ENCODE data around the gene ADD3.

The ADD3 gene

DNA sequence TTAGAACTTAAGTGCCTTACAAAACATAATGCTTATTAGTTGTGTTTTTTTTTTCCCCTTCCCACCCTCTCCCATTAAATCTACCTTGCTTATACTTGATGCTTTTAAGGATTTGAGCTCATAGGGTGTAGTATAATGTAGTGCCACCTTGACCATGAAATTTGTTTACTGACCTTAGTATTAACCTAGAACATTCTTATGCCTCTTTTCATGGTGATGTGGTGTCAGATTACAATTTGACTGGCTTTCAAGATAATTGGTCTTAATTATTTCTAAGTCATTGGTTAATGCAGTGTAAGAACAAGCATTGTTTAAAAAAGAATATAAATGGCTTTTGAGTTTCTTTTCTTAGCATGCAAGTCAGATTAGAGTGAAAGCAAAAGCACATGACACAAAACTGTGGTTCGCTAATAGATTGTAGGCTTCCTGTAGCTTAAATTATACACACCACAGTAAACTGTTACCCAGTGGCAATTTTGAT, 61.8 kb downstream of the ADD3 start:
- no peak for DNase-seq

DNA sequence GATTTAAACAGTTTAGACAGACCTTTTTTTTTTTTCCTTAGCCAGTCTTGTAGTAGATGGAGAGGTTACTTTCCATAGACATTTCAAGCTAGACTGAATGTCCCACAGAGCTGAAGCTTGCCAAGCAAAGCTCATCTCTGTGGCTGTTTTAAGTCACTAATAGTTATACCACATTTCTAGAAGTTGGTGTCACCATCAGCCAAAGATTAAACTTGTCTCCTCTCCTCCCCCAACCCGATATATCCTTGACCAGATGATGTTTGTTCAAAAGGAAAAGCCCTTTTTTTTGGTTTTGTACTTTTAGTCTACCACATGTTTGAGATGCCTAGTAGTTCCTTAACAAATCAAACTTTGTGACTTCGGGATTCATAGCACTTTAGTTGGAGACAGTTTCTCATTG, 66.1 kb downstream of the ADD3 start:
- DNase-seq = no peak

DNA sequence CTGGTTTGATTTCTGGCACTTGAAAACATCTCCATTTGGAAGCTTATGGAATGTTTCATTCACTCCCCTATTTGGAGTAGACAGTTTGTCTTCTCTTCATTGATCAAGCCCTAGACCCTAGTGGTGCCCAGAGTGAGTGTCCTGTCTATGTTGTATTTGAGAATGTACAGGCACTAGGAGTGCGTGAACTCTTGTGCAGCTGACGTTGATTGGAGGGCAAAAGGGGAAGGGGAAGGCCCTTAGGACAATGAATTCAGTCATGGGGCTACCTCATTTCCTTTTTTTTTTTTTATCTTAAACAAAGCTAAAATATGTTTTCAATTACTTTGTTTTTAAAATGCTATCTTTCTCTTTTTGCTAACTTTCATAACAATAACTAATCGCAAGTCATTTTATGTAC, 66.5 kb downstream of the ADD3 start:
- DNase-seq = no peak

DNA sequence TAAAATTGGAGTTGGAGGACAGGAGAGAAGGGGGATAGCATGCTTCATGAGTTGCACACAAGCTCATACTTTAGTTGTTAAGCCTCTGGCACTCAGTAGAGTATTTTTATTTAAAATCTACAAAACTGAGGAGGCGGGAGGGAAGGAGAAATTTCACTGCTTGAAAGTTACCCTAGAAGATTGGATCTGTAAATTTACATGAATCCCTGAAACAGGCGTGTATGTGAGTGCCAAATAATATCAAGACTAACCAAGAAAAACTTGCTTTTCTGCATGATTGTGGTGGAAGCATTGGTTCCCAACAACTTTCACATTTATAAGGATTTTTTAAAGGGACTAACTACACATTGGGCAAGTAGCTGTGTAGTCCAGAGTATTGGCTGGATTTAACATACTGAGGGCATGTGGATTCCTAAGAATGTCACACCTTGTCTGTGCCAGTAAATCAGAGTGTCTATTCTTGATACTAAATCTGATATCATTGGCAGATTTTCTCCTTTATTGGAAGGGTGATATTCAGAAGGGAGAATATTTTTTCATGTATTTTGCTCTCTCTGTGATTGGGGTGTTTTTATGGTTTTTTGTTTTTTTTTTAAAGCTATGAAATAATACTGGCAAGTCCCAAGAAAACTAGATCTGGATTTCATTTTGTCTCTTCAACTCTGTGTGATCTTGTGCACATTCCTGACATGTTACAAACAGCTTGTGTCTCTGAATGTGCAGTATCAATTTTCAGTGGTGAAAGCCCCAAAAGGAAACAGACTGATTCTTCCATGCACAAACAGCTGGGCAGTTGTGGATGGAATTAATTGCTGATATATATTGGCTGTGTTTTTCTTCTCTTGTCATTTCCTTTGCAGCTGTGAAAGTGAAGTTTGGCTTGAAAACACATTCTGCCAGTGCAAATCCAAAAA, 67.2 kb downstream of the ADD3 start:
- DNase-seq = no peak

DNA sequence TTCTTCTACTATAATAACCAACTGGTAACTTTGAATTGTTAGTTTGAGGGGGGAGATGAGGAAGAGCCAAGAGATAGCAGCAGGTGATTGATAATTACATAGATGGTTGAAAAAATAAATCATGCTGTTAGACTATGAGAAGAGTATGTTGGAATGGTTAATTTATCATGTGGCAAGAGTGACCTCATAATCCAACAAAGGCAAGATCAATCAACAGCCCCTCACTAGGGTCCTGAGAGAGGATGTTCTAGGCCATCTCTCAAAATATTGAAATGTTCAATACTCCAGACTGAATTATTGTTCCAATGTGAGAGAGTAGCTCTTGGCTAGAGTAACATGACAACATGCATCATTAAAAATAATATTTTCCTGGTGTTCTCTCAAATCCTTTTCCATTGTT, 67.9 kb downstream of the ADD3 start:
- DNase-seq = no peak

DNA sequence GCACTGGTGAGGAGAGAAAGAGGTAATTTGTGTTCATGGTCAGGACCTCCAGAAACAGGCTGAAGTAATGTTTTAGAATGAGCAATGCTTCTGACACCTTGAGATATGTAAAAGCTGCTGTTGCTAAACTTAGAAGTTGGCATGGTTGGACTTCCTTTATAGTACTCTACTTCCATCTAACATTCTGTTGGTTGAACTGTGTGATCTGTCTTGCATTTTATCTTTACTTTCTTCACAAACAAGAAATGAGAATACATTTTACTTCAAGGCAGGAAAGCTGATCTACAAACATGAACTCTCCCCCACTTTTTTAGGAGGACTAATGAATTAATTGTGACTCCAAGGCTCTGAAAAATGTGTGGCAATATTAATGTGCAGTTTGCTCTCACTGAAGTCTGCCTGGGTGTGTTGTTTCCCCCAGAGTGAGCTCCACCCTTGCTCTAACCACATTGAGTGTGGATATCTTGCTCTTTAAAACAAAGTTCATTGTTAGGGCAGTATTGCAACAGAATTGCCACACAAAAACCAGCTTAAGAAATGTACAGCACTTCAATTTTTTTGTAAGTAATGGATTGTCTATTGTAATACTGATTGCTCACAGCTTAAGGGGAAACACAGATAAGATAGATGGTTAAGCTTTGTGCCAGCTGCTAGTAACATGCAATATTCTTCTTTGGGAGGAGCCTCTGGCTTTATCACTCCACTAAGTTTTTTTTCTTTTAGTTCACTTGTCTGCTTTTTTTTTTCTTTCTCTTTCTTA, 69.0 kb downstream of the ADD3 start:
- DNase-seq = no peak

DNA sequence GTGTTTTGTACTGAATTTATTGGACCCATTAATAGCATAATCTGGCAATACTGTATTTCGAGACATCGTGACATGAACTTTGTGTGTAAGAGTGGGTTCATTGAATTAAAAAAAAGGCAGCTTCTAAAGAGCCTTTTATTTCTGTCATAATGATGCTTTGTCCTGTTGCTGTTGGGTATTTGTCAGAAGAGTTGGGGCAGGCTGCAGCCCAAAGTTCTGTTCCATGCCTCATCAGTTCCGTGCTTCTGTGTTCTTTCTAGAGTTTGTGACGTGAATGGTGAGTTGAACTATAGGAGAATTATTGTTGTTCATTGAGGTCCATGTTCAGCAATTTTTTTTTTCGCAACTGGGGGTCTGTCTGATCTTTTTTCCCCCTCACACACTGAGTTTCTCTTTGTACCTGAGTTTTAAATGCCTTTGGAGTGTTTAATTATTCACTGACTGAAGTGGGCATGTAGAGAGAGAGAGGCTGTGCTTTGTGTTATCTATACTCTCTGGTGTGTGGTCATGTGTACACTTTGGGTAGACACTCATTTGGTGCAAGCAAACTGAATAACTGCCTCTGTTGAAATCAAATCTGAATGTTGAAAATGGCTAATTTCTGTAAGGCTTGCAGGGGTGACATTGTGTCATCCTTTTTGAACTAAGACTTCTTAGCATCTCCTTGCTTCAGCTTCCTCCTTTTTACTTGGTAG, 69.8 kb downstream of the ADD3 start:
- no peak for DNase-seq

DNA sequence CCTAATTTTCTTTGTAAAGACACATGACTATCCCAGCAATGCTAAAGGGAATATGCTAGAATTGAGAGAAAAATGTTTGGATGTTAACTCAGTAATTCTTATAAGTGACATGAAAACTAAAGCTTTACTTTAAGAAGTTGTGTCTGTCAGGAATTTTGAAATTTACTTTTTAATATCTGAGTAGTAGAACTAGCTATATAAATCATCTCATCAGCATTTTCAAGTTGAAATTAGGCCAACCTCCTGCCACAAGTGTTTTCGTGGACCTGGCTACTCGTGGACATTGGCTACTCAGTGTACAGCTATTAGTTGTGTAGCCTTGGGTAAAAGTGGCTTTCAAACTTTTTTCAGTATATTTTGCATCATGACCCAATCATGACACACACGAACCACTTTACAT, 70.5 kb downstream of the ADD3 start:
- no peak for DNase-seq

DNA sequence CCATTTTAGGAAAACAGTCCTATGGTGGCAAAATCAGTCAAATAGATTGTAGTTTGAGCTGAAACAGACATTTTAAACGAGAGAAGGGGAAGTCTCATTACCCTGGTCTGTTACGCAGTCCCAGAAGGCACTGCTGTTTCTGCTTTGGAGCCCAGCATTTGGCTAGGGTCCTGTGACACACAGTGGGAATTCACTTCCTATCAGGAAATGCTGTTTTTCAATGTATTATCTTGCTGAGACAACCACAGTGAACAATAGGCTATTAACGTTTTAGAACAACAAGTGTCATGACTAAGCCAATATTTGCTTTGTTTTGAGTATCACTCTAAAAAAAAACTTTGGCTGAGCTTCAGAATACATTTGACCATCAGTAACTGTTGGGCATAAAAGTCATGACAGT, 74.1 kb downstream of the ADD3 start:
- DNase-seq = no peak

DNA sequence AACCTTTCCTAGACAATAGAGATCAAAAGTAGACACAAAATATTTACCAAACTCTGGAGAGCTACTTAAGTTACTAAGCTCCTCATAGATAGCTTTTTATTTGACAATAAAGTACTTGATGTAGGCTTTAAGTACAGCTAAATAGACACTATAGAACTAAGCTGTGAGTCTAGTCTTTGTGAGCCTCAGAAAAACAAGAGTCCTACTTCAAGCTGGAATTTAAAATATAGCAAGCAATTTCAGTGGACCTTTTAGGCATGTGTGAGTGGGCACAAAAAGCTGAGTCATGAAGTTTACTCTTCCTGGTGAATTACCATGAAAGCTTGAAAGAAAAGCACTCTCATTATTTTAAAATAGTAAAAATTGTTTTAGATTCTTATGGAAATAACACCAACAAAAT, 76.1 kb downstream of the ADD3 start:
- DNase-seq = no peak

DNA sequence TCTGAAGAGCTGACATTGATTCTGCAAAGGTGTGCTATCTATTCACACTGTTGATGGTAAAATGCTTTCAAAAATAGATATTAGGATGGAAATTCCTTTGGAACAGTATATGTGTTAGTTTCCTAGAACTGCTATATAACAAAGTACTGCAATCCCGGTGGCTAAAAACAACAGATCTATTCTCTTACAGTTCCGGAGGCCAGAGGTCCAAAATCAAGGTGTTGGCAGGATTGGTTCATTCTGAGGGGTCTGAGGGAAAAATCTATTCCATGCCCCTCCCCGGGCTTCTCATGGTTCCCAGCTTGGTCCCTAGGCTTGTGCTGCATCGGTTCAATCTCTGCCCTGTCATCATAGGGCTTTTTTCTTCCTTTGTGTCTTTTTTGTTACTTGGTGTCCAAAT, 79.9 kb downstream of the ADD3 start:
- no peak for DNase-seq

DNA sequence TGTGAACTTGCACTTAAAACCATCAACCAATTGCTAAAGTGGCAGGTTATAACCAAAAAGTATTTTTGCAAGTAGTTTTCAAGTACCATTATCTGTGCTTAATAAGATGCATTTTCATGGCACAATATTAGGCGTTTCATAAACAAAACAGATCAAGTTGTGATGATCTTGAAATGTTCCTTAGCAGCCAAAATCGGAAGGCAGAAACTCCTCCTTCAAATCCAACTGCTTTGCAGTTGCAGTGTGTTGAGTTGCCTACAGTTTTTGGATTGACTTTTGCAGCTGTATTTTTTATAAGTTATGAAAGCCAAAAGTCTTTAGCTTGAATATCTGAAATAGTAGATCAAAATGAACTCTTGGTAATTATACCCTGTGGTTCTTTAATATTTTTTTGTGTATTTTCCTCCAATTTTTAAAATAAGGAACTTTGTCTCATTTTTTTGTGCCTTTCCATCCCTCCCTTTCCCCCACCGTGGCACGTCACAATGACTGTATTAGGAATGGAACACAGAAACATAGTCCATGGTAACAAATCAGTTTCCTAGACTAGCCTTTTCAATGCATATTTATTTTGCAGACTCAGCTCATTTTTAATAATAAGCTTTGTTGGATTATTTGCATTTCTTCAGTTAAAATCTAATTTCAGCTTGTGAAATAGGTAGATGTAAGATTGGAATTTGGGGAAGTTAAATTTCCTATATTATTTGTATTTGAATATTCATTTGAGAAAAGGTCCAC, 80.8 kb downstream of the ADD3 start:
- no peak for DNase-seq

DNA sequence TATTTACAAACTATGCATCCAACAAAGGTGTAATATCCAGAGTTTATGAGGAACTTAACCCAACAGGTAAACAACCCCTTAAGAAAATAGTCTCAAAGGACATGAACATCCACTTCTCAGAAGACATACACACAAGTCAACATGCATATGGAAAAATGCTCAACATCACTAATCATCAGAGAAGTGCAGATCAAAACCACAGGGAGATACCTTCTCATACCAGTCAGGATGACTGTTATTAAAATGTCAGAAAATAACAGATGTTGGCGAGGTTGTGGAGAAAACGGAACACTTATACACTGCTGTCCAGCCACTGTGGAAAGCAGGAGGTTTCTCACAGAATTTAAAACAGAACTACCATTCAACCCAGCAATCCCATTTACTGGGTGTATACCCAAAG, 84.0 kb downstream of the ADD3 start:
- DNase-seq = no peak

DNA sequence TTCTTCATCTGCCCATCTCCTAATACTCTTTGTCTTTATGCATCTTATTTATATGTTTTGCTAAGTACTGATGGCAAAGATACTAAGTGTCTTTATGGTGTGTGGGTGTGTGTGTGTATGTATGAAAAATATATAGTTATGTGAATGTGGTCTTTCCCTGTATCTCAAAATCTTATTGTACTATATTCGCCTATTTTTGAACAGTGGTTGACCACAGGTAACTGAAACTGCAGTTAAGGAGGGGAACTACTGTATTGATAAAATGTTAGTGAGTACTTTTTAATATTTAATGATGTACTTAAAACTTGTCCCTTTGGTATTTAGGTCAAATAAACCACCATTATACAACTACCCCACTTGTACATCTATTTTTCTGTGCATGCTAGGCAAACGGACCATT, 85.9 kb downstream of the ADD3 start:
- DNase-seq = no peak

DNA sequence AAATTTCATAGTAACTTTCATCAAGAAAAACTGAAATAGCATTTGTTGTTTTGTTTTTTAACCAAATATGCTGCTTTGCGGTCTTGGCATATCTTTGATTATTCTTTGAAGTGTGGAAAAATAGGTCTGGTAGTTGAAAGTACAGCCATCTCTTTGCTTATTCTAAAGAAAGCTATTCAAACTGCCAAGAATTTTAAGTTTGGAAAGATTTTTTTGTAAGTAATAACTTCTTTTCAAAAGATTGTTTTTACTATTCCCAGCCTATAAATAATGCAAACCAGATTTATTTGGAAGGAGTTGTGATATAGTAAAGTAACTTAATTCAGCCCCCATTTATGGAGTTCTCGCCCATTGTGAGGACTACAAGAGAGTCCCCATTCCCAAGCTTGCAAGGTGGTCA, 87.0 kb downstream of the ADD3 start:
- no peak for DNase-seq

DNA sequence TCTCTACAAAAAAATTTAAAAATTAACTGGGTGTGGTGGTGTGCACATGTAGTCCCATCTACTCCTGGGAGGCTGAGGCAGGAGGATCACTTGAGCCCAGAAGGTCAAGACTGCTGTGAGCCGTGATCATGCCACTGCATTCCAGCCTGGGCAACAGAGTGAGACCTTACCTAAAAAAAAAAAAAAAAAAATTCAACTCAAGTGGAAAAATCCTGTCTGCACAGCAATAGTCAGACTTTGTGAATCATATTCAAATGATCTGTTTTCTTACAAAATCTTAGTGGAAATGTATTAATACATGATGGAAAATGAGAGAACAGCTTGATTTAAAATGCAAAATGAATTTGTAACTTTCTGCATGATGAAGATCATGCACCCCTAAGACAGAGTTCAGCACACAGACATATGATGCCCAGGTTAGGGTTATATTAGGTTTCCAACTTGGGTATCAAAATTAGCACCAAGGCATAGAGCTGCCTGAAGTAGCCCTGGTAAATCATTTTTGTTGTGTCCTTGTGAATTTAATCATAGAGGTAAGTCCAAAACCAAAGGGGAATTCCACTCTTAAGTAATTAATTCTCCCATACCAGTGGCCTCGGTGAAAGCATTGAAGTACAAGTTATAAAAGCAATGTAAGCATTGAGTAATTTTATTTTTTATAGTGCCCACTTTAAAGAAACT, 93.8 kb downstream of the ADD3 start:
- no peak for DNase-seq

DNA sequence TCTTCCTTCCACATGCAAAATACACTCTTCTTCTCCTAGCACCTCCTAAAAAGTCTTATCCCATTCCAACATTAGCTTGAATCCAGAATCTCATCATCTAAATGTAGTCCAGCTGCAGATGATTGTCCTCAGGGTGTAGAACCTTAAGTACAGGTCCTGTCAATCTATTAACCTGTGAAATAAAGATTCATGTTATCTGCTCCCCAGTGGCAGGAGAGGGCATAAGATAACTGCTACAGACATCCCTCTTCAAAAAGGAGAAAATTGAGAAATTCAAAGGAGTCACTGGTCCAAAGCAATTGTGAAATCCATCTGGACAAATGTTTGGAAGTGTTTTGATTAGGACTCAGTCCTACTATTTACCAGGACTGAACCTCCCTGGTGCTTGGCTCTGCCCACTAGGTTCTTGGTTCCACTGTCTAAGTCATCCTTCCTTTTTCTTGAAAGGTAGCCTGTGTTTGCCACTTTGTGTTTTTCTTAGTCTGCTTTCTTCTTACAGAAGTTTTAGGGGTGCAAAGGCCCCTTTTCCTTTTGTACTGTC, 96.2 kb downstream of the ADD3 start:
- DNase-seq = no peak

DNA sequence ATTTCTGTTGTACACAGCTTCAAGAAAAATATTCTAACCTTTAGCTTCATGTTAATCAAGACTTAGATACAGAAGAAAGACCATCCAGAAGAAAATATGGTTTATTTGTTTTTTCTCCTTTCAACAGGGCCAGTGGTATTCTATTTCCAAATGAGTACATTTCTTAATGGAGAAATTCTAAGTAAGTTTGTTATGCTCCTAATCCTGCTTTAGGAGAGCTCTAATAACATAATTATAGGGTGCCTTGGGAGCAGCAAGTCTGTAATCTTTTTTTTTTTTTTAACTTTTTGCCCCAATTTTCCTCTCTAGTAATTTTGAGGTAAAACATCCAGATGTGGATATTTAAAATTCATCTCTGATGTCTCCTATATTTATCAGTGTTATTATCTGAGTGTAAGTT, 98.1 kb downstream of the ADD3 start:
- DNase-seq = no peak

DNA sequence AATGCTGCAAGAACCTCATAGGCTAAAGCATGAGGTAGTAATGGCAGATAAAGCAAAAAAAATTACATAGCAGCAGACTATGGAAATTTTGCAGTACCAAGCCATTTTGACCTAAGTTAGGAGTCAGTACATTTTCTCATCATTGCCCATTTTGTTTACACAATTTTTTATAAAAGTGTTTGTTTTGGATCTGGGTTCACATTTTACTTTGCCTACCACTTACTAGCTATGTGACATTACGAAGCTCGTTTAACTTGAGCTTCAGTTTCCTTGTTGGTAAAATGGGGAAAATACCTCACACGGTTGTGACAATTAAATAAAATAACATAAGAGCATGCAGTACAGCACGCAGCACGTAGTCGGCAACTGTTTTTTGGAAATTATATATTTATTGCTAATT, 99.6 kb downstream of the ADD3 start:
- no peak for DNase-seq

DNA sequence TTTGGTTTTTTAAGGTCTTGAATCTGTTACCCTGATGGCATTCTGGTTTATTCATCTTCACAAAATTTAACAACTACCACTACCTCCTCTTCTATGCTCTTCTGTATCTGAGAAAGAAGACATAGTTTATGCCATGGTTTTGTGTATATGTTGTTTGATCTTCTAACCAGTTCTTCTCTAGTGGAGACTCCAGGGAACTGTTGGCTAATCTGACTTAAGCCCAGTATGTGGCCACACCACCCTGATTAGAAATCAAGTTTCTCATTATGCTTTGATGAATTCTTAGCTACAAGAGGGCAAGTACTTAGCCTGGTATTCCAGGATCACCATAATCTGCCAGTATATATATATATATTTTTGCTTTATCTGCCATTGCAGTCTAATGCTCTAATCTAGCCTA, 100.1 kb downstream of the ADD3 start:
- no peak for DNase-seq

DNA sequence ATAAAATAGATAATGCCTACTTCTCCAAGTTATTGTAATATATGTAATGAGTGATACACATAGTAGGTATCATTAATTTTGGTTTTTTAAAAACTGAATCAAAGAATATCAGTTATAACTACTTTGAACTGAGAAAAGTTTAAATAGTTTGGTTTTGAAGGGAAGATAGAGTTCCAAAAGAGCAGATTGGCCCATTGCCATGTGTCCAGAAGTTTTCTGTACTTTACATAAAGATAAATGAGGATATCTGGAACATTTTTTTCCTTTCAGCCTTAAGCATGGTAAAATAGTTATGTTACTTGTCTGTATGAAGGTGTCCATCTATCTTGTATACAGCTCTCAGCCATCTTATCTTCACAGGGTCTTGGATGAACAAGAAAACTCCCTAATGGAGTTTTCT, 101.7 kb downstream of the ADD3 start:
- DNase-seq = no peak

DNA sequence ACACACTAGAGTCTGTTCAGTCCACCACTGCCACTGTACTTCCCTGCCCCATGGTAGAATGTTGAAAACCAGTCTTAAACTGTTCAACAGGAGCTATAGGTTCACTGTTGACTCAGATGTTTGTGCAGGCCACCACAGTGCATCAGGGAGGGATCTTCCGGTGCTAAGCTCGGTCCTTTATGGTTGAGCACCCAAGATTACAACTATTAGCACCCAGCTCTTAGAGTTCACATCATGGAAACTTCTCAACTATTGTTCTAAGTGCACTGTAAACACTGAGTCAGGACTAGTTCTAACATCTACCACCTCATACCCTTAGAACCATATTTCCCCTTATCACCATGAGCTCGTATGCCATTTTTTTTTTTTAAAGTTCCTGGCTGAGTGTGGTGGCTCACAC, 102.6 kb downstream of the ADD3 start:
- no peak for DNase-seq
